ENCODE data around the gene TULP1. TPM values are rescaled to one million over a fixed set of nuclear protein-coding genes. Genes with fewer than 3 reads are reported as not detected.

The TULP1 gene
- total and polyA plus RNA-seq, 11 donors = 0.15 TPM; not detected in 10

DNA sequence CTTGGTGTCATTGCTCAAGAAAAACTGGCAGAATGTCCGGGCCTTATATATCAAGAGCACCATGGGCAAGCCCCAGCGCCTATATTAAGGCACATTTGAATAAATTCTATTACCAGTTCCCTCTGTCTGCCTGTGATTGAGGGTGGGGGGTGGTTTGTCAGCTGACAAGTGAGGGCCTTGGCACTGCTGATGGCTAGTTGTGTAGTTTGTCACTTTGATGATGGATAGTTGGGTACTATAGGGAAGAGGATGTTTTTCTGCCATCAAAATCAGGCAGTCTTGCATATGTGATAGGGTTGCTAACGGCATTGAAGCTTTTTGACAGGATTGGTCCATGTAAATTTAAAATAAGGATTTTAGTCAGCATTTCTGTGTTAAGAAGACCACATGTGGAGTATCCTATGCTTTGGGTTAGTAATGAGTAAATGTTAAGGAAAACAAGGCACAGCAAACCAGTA, 42.0 kb downstream of the TULP1 start:
- Histone ChIP-seq H3K9me3 (no peaks in the 10 kb centered on the region), H3K4me1 (peaks cover 3 to 40% (median 23%) of the 10 kb centered on the region in 12 donors), H3K27me3 (no peaks in the 10 kb centered on the region), H3K27ac (peak overlapping the region in 1 of 12 donors; percentile 89), H3K36me3 (peaks cover 0 to 65% (median 57%) of the 10 kb centered on the region in 9 donors), H3K4me3 (peak overlapping the region in 2 of 12 donors; percentile 12 to 61)
- no peak for TF ChIP-seq POLR2A (IDR thresholded peaks at IDR 0.05)
- TF ChIP-seq, protein P1, sequence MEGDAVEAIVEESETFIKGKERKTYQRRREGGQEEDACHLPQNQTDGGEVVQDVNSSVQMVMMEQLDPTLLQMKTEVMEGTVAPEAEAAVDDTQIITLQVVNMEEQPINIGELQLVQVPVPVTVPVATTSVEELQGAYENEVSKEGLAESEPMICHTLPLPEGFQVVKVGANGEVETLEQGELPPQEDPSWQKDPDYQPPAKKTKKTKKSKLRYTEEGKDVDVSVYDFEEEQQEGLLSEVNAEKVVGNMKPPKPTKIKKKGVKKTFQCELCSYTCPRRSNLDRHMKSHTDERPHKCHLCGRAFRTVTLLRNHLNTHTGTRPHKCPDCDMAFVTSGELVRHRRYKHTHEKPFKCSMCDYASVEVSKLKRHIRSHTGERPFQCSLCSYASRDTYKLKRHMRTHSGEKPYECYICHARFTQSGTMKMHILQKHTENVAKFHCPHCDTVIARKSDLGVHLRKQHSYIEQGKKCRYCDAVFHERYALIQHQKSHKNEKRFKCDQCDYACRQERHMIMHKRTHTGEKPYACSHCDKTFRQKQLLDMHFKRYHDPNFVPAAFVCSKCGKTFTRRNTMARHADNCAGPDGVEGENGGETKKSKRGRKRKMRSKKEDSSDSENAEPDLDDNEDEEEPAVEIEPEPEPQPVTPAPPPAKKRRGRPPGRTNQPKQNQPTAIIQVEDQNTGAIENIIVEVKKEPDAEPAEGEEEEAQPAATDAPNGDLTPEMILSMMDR (IDR thresholded peaks at IDR 0.05) = no peak
- 69 to 74% (median 74%) methylated on average over 3 of the region's 3 CpGs for WGBS, 4 donors
- intact Hi-C loops (cut with DNase I) = no loop called here
- ATAC-seq (no peak), DNase-seq (no peak)

DNA sequence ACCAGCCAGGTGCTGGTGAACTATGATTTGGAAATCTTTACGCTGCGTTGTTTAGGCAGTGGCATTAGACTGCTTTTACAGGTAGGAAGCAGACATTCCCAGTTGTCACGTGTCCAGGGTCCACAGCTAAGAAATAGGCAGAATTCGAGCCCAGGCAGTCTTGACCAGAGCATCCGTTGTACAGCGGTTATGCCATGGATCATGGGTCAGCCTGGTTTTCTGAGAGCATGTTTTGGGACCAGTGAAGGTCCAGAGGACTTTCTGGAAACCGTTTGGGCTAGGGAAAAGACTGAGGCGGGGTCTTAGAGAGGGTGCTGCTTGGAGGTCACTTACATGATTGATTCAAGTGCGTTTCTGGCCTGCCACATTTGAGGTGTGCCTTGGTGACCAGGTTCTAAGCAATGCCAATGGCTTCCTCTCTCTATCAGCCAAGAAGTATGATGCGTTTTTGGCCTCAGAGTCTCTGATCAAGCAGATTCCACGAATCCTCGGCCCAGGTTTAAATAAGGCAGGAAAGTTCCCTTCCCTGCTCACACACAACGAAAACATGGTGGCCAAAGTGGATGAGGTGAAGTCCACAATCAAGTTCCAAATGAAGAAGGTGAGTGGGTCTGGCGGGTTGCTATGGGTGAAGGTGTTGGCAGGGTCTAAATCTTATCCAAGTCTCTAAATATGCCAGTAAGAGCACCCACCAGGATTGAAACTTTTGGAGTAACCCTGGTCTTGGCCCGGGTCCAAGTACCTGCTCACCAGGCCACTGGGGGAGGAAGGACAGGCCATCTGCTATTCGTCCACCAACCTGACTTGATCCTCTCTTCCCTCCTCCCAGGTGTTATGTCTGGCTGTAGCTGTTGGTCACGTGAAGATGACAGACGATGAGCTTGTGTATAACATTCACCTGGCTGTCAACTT, 42.7 kb downstream of the TULP1 start:
- DNase-seq = no peak
- TF ChIP-seq POLR2A (IDR thresholded peaks at IDR 0.05) = no peak
- TF ChIP-seq, protein P1 (IDR thresholded peaks at IDR 0.05) = no peak
- no peaks in the 10 kb centered on the region for H3K27me3 ChIP-seq
- no peaks in the 10 kb centered on the region for H3K9me3 ChIP-seq
- WGBS, 4 donors = 51 to 57% (median 54%) methylated on average over 17 to 18 of the region's 18 CpGs
- ATAC-seq = no peak
- peaks cover 3 to 40% (median 23%) of the 10 kb centered on the region in 12 donors for H3K4me1 ChIP-seq
- H3K27ac ChIP-seq = peak overlapping the region in 6 of 12 donors; percentile 86 to 94 (median 92)
- H3K36me3 ChIP-seq = peaks cover 0 to 60% (median 50%) of the 10 kb centered on the region in 9 donors
- intact Hi-C loops (cut with DNase I) = loop anchor here in 6 of 10 donors (2.0 to 5.0 kb wide), 2 partner anchors 27 to 128 kb away; partner anchors contain the start of genes PPARD (in 5 of the 6) and TEAD3 (in 1 of the 6)
- peak overlapping the region; percentile 61 to 98 (median 72) for H3K4me3 ChIP-seq

- Histone ChIP-seq H3K4me1 (peaks cover 3 to 40% (median 23%) of the 10 kb centered on the region in 12 donors), H3K36me3 (peaks cover 0 to 53% (median 41%) of the 10 kb centered on the region in 9 donors), H3K4me3 (peak overlapping the region; percentile 61 to 98 (median 72)), H3K9me3 (no peaks in the 10 kb centered on the region), H3K27me3 (no peaks in the 10 kb centered on the region), H3K27ac (peak overlapping the region; percentile 62 to 94 (median 88))
- DNase-seq = no peak
- intact Hi-C loops (cut with DNase I) = loop anchor here in 7 of 10 donors (1.0 to 5.0 kb wide), 3 partner anchors 28 to 127 kb away; partner anchors contain the start of genes PPARD (in 7 of the 7) and TEAD3 (in 1 of the 7)
- 4 to 15% (median 12%) methylated on average over 17 to 37 of the region's 37 CpGs for WGBS, 4 donors
- peak in 3 of 4 donors; percentile 22 to 43 (median 30) for ATAC-seq
- TF ChIP-seq, protein P1 (IDR thresholded peaks at IDR 0.05) = no peak
- no peak for TF ChIP-seq POLR2A (IDR thresholded peaks at IDR 0.05)
Observed at GRCh38 chr6:35468980-35469750, 43.5 kb downstream of the TULP1 start.
